GM20000 (cell line): Measurements from ENCODE around the gene ACY1.

ENCODE experiments used
- DNase-seq: peaks from one replicate; pipeline ENCODE4 v3.0.0; 2012; ENCODE audit warnings: low spot score
- TF ChIP-seq, protein P1 (sequence below): IDR thresholded peaks from 2 replicates; pipeline ENCODE4 v1.5.1; 2012; ENCODE audit warnings: mild to moderate bottlenecking, control low read depth; ENCODE audit errors: extremely low read depth, missing control alignments

ACY1 gene

DNA sequence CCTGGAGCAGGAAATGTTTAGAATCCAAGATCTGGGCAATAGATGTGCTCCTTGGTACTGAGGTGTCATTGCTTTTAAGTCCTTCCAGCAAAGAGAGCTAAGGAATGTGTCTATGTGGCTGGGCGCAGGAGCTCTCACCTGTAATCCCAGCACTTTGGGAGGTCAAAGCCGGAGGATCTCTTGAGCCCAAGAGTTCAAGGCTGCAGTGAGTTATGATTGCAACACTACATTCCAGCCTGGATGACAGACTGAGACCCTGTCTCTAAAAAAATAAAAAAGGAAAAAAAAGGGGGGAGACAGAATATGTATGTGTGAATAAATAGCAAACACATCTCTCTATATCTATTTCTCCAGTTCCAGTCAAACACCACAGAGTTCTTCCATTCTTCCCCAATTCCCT, 32.4 kb upstream of the ACY1 start:
- TF ChIP-seq, protein P1, sequence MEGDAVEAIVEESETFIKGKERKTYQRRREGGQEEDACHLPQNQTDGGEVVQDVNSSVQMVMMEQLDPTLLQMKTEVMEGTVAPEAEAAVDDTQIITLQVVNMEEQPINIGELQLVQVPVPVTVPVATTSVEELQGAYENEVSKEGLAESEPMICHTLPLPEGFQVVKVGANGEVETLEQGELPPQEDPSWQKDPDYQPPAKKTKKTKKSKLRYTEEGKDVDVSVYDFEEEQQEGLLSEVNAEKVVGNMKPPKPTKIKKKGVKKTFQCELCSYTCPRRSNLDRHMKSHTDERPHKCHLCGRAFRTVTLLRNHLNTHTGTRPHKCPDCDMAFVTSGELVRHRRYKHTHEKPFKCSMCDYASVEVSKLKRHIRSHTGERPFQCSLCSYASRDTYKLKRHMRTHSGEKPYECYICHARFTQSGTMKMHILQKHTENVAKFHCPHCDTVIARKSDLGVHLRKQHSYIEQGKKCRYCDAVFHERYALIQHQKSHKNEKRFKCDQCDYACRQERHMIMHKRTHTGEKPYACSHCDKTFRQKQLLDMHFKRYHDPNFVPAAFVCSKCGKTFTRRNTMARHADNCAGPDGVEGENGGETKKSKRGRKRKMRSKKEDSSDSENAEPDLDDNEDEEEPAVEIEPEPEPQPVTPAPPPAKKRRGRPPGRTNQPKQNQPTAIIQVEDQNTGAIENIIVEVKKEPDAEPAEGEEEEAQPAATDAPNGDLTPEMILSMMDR: no peak
- DNase-seq: no peak

DNA sequence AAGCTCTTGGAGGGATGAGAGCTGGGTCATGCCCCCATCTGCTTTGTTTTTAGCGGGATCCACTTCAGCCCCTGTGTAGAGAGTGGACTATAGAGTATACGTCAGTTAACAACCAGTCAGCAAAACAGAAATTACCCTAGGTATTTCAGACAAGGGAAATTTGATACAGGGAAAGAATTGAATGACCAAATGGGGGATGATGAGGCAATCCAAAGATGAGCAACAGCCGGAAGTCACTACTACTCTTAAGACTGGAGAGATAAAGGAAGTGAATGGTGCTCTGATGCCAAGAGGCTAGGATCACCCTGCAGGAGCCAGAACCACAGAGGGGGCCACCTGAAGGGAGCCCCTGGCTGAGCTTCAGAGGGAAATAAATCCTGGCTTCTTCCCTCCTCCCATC, 29.9 kb upstream of the ACY1 start:
- DNase-seq: no peak
- TF ChIP-seq, protein P1: no peak

DNA sequence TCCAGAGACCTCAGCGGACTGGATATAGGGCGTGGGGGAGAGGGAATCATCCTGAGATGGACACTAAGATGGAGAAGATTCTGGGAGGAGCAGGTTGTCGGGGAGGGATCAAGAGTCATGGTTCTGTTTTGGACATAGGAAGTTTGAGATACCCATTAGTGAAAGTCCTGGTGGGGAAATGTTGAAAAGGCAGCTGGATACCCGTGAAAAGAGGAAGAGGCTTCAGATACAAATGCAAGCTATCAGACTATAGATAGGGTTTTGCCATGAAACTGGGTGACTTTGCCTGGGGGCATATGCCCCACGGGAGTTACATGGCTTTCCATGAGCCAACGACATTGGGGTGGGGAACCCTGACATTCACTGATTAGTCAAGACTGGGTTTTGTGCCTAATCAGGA, 29.2 kb upstream of the ACY1 start:
- TF ChIP-seq, protein P1: no peak
- no peak for DNase-seq

DNA sequence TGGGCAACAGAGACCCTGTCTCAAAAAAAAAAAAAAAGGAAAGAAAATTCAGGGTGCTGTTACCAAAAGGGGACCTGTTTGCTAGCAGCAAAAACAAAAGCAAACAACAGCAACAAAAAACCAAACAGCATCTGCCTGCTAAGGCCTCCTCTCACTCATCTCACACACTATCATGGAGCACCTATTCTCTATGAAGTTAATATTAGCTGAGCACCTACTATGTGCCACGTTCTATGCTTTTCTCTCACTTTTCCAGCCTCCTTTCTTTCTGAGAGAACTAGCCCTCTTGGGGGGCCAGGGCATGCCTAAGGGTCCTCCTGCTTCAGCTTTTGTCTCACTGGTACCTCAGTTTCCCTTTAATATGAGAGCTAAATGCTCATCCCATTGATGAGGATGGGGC, 28.6 kb upstream of the ACY1 start:
- no peak for DNase-seq
- TF ChIP-seq, protein P1: no peak

DNA sequence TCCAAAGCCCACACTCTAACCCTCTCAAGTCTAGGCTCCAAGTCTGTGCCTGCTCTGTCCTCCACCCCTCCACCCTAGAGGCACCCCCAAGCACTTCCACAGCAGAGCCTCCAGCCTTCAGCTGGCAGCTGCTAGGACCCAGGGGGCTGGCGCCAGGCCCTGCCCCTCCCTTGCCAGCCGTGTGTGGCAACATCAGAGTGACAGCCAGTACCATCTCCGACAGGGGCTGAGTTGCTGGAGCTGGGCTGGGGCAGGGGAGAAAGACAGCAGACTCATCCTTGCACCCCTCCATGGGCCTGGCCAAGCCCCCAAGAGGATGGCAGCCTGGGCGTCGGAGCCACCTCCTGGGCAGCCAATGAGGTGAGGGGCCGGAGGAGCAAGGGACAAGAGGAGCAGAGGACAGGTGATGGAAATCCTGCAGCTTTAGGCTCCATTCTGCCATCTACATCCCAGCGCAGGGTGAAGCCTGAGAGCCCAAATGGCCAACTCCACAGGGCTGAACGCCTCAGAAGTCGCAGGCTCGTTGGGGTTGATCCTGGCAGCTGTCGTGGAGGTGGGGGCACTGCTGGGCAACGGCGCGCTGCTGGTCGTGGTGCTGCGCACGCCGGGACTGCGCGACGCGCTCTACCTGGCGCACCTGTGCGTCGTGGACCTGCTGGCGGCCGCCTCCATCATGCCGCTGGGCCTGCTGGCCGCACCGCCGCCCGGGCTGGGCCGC, 28.0 kb upstream of the ACY1 start, which contains the start of gene GPR62:
GPR62 (plus strand) TSS at position 207 of the 718 bp plus-strand sequence; CDS start at position 479, 272 bp downstream.
- DNase-seq: no peak
- TF ChIP-seq, protein P1: no peak

DNA sequence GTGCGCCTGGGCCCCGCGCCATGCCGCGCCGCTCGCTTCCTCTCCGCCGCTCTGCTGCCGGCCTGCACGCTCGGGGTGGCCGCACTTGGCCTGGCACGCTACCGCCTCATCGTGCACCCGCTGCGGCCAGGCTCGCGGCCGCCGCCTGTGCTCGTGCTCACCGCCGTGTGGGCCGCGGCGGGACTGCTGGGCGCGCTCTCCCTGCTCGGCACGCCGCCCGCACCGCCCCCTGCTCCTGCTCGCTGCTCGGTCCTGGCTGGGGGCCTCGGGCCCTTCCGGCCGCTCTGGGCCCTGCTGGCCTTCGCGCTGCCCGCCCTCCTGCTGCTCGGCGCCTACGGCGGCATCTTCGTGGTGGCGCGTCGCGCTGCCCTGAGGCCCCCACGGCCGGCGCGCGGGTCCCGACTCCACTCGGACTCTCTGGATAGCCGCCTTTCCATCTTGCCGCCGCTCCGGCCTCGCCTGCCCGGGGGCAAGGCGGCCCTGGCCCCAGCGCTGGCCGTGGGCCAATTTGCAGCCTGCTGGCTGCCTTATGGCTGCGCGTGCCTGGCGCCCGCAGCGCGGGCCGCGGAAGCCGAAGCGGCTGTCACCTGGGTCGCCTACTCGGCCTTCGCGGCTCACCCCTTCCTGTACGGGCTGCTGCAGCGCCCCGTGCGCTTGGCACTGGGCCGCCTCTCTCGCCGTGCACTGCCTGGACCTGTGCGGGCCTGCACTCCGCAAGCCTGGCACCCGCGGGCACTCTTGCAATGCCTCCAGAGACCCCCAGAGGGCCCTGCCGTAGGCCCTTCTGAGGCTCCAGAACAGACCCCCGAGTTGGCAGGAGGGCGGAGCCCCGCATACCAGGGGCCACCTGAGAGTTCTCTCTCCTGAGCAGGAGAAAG, 27.2 kb upstream of the ACY1 start:
- TF ChIP-seq, protein P1: no peak

More for the DNA sequence above, 27.2 kb upstream of the ACY1 start:
- peak; percentile 72 for DNase-seq
